Kidney epithelial cell (primary cell): Measurements from ENCODE around the gene GCC1. TPM values are rescaled to one million over a fixed set of nuclear protein-coding genes. Genes with fewer than 3 reads are reported as not detected.

Experiments
- DNase-seq: peaks from one replicate; pipeline ENCODE4 v3.0.0-alpha.2; 2010; ENCODE audit warnings: low read depth
- H3K27me3 ChIP-seq: 2 replicates; pipeline ENCODE4 v1.6.0; 2011; ENCODE audit warnings: low read length; ENCODE audit not compliant: control insufficient read depth, insufficient read depth
- H3K36me3 ChIP-seq: 2 replicates; pipeline ENCODE4 v1.5.1; 2011; ENCODE audit warnings: low read length; ENCODE audit not compliant: control insufficient read depth, insufficient read depth
- H3K4me3 ChIP-seq: 2 replicates; pipeline ENCODE4 v1.5.1; 2011; ENCODE audit warnings: low read depth, mild to moderate bottlenecking, control low read depth, low read length
- total RNA-seq: library from RNA; depleted of rRNA; stranded (reverse); fragments of >200 nt; gene quantifications from 2 replicates; pipeline ENCODE4 v1.2.3, GENCODE V29; 2015
- TF ChIP-seq, protein P1 (sequence below): IDR thresholded peaks from 2 replicates; pipeline ENCODE4 v1.5.1; 2011; ENCODE audit warnings: mild to moderate bottlenecking, moderate library complexity, low read length, control low read depth, inconsistent platforms; ENCODE audit not compliant: insufficient read depth, poor library complexity, severe bottlenecking

The GCC1 gene
- total RNA-seq, 1 donor from 2014 or later = 35.0 TPM

DNA sequence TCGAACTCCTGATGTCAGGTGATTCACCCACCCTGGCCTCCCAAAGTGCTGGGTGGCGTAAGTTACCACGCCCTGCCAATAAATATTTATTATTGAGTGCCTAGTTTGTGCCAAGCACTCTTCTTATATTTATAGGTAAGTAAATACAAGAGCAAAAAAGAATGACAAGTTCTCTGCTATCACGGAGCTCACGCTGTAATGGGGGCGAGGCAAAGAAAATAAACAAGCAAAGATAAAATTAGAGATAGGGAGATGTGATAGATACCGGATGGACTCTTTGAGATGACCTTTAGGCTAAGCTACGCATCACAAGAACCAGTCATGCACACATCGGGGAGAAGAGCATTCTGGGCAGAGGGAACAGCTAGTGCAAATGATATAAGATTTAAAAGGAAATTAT lies 46.3 kb downstream of the GCC1 start:
- peaks cover 15% of the 10 kb centered on the region for H3K27me3 ChIP-seq
- H3K4me3 ChIP-seq = no peak overlapping the region
- DNase-seq = no peak
- TF ChIP-seq, protein P1, sequence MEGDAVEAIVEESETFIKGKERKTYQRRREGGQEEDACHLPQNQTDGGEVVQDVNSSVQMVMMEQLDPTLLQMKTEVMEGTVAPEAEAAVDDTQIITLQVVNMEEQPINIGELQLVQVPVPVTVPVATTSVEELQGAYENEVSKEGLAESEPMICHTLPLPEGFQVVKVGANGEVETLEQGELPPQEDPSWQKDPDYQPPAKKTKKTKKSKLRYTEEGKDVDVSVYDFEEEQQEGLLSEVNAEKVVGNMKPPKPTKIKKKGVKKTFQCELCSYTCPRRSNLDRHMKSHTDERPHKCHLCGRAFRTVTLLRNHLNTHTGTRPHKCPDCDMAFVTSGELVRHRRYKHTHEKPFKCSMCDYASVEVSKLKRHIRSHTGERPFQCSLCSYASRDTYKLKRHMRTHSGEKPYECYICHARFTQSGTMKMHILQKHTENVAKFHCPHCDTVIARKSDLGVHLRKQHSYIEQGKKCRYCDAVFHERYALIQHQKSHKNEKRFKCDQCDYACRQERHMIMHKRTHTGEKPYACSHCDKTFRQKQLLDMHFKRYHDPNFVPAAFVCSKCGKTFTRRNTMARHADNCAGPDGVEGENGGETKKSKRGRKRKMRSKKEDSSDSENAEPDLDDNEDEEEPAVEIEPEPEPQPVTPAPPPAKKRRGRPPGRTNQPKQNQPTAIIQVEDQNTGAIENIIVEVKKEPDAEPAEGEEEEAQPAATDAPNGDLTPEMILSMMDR = no peak
- no peaks in the 10 kb centered on the region for H3K36me3 ChIP-seq

DNA sequence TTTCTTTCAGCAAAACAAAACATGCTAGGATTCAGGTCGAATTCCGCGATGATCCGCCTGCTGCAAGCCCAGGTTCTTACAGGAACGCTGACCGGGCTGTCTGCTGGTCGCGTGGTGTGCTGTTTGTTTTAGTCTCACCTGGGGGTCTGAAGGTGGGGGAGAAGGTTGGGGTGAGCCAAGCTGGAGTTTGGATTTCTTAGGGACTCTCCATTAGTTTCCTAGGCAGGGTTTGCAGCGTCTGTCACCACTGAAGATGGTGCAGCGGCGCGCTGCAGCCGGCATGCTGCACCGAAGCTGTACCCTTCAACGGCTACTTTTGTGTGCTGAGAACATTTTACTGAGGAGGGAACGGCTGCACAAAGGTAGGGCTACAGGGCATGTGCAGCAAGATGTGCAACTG lies 48.7 kb downstream of the GCC1 start:
- H3K27me3 ChIP-seq = peaks cover 19% of the 10 kb centered on the region
- DNase-seq = no peak
- no peak overlapping the region for H3K4me3 ChIP-seq
- TF ChIP-seq, protein P1 = no peak
- H3K36me3 ChIP-seq = no peaks in the 10 kb centered on the region

DNA sequence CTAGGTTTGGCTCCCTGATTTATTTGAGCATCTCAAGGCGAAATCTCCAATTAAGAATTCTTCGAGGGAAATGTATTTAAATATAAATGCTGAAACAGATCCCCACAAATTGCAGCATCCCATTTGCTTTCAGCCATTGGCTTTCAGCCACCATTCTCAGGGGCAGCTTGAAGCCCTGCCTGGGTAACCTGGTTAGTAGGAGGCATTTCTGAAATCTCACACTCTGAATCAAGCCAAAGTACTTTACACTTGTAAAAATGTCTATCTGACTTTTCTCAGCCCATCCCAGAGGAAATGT lies 49.1 kb downstream of the GCC1 start:
- H3K27me3 ChIP-seq = peaks cover 19% of the 10 kb centered on the region
- TF ChIP-seq, protein P1 = no peak
- H3K36me3 ChIP-seq = no peaks in the 10 kb centered on the region
- no peak for DNase-seq
- no peak overlapping the region for H3K4me3 ChIP-seq

DNA sequence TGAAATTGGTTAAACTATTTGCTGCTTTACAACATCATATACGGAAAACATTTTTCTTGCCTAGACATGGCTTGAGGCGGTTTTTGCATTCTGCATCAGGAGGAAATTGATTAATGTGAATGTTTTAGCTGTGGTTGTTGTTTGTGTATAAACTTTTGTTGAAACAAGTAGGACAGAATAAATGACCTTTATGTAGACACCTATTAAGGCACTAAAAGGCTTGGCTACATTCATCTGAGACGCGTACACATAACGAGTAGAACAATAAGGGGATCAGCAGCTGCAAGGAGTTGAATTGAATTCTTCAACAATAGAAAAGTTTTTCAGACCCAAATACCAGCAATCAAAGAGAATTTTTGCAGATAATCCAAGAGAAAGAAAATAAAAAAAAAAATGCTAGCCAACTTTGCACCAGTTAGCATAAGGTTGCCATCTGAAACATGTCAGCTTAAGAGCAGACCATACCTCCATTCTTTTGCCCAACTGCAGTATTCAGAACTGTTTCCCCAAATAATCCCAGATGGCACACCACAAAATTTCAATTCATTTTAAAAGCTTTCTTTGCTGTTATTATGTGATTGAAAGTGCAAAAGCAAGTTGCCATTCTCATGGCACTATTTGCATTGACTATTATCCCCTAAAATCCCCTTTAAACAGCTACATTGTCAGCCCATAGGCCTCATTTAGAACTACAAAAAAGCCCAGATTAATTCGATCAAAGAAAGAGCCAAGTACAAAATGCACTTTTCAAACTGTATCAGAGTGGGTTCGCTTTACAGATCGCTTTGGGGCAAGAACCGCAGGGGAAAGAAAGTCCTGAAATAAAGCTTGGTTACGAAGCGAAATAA lies 49.6 kb downstream of the GCC1 start:
- H3K36me3 ChIP-seq = no peaks in the 10 kb centered on the region
- no peak overlapping the region for H3K4me3 ChIP-seq
- peaks cover 19% of the 10 kb centered on the region for H3K27me3 ChIP-seq
- TF ChIP-seq, protein P1 = no peak
- no peak for DNase-seq

DNA sequence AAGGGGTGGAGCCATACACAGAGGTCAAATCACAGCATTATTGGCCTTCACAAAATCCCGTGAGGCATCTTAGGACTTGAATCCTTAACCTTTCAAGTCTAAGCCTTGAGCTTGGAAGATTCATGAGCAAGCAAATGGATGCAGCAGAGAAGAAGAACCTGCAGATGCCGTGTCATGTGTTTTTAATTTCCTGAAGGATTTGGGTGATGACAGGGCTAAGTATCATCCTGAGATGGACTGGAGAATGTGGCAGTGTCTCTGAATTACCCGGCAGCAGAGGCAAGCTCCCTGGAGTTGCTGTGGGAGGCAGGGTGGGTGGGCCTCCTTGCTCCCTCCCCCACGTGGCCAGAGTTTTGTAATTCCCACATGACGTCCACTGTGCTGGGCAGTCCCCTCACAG lies 50.8 kb downstream of the GCC1 start:
- TF ChIP-seq, protein P1 = no peak
- no peaks in the 10 kb centered on the region for H3K36me3 ChIP-seq
- no peak for DNase-seq
- H3K4me3 ChIP-seq = no peak overlapping the region
- H3K27me3 ChIP-seq = peaks cover 19% of the 10 kb centered on the region

DNA sequence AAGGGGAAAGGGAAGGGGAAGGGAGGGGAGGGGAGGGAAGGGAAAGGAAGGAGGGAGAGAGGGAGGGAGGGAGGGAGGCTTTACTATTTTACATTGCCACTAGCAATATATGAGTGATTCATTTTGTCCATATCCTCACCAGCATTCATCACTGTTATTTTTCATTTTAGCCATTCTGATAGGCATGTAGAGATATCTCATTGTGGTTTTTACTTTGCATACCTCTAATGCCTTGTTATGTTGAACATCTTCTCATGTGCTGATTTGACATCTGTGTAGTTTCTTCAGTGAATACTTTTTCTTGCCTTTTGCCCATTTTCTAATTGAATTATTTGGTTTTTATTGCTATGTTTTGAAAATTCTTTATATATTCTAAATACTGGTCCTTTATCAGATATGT lies 52.7 kb downstream of the GCC1 start:
- DNase-seq = no peak
- Histone ChIP-seq H3K4me3 (no peak overlapping the region), H3K27me3 (peaks cover 19% of the 10 kb centered on the region), H3K36me3 (no peaks in the 10 kb centered on the region)
- TF ChIP-seq, protein P1 = no peak
